ENCODE data around the gene TECPR2. TPM values are rescaled to one million over a fixed set of nuclear protein-coding genes. Genes with fewer than 3 reads are reported as not detected.

Gene TECPR2
- total RNA-seq, 1 donor from 2014 or later = 6.4 TPM

DNA sequence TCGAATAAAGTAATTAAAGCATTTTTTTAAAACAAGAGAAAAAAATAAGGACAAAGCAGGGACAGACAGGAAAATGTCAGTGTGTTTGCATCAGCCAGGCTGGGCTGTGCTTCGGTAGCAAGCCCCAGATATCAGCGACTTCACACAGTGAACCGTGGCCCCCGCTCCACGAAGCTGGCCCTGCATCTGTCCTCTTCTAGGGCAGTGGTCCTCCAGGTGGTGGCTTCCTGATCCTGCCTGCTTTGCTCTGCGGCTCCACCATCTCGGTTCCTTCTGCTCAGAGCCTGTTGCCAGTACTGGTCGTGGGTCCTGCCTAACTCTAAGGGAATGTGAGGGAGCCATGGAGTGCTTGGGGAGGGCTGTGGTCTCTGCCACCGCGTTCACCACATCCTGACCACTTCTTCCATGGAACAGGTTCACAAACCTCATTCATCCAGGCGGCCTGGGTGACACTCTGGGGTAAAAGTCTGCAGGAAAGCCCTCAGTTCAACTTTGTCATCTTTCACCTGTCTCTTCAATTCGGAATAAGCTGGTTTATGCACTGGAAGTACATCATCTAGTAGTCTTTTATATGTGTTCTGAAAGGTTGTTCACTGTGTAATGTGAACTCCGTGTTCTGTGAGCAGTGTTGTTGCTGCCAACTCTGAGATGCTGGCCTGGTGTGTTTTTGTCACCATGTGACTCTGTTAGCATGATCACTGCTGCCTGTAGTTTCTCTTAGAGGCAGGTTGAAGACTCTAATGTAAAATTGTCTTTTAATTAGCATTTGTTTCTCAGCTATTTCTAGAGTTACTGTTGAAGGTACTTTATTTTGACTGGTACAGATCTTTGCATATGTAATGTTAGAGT lies 99.0 kb downstream of the TECPR2 start:
- Mint-ChIP-seq H3K4me1 (peaks cover 7% of the 10 kb centered on the region), H3K4me3 (no peak overlapping the region), H3K27me3 (no peaks in the 10 kb centered on the region), H3K36me3 (ENCODE audit: low read depth) (peaks cover 9% of the 10 kb centered on the region), H3K27ac (no peak overlapping the region), H3K9me3 (no peaks in the 10 kb centered on the region)
- no peak for DNase-seq
- intact Hi-C loops (cut with micrococcal nuclease) = no loop called here

DNA sequence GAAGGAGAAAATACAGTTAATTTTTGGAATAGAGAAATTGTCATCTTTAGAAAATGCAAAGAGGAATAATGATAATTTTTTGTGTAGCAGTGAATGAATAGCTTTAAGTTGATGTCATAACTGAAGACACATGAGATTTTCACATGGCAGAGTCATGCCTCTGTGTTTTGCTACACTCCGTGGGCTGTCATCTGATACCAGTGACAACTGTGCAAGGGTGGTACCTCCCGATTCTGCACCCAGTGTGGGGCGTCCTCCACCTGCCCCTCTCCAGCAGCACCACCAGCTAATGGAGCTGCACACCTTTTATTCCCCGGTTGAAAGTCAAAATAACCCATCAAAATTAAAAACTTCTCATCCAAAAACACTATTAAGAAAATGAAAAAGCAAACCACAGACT lies 99.7 kb downstream of the TECPR2 start:
- peaks cover 7% of the 10 kb centered on the region for H3K4me1 Mint-ChIP-seq
- H3K4me3 Mint-ChIP-seq = no peak overlapping the region
- H3K36me3 Mint-ChIP-seq (ENCODE audit: low read depth) = peaks cover 10% of the 10 kb centered on the region
- no peak overlapping the region for H3K27ac Mint-ChIP-seq
- intact Hi-C loops (cut with micrococcal nuclease) = no loop called here
- no peaks in the 10 kb centered on the region for H3K27me3 Mint-ChIP-seq
- H3K9me3 Mint-ChIP-seq = no peaks in the 10 kb centered on the region
- no peak for DNase-seq

DNA sequence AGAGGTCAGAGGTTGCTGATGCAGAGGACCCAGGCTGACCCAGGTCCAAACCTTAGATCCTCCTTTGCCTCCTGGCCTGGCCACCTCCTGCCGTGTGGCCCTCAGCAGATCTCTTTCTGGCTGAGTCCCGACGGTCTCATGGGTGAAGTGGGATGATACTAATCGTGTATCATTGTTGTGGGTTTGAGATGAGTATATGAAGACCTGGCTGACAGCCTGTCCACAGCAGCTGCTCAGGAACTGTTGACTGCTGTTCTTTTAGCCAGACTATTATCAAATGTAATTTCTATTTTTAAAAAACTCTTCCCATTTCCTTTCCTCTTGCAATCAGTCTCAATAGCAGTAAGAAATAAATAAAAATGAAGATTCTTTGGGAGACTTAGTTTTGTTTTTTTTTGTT lies 101.3 kb downstream of the TECPR2 start:
- peaks cover 15% of the 10 kb centered on the region for H3K36me3 Mint-ChIP-seq (ENCODE audit: low read depth)
- H3K27ac Mint-ChIP-seq = no peak overlapping the region
- intact Hi-C loops (cut with micrococcal nuclease) = no loop called here
- peaks cover under 1% of the 10 kb centered on the region for H3K9me3 Mint-ChIP-seq
- DNase-seq = no peak
- H3K4me1 Mint-ChIP-seq = peaks cover 7% of the 10 kb centered on the region
- H3K4me3 Mint-ChIP-seq = no peak overlapping the region
- no peaks in the 10 kb centered on the region for H3K27me3 Mint-ChIP-seq

DNA sequence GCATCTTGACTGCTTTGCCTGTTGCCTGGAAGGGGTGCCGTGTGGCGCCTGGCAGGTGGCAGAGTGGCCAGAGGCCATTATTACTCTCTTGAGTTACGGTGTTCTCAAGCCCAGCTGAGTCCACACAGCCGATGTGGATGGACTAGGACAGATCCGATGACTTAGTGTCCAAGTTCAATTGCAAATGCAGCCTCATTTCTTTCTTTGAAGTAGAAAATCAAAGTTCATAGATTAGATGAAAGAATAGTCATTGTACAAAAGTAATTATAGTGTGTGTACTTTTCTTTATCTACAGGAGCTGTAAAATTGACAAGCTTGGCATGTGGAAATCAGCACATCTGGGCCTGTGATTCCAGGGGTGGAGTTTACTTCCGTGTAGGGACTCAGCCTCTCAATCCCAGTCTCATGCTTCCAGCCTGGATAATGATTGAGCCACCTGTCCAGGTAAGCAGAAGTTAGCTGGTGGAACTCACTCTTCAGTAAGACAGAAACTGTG lies 102.2 kb downstream of the TECPR2 start:
- H3K4me1 Mint-ChIP-seq = peaks cover 7% of the 10 kb centered on the region
- no peak for DNase-seq
- H3K4me3 Mint-ChIP-seq = no peak overlapping the region
- no peaks in the 10 kb centered on the region for H3K27me3 Mint-ChIP-seq
- H3K27ac Mint-ChIP-seq = no peak overlapping the region
- H3K9me3 Mint-ChIP-seq = peaks cover 8% of the 10 kb centered on the region
- intact Hi-C loops (cut with micrococcal nuclease) = no loop called here
- peaks cover 22% of the 10 kb centered on the region for H3K36me3 Mint-ChIP-seq (ENCODE audit: low read depth)

DNA sequence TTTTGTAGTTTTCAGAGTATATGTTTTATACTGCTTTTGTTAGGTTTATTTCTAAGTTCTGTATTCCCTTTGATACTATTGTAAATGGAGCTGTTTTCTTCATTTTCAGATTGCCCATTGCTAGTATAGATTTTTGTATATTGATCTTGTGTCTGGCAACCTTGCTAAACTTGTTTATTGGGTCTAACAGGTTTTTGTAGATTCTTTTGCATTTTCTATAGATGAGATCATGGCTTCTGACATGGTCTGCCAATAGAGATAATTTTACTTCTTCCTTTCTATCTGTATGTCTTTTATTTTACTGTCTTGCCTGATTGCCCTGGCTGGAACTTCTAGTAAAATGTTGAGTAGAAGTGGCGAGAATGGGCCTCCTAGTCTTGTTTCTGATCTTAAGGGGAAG lies 106.5 kb downstream of the TECPR2 start:
- peaks cover 12% of the 10 kb centered on the region for H3K4me1 Mint-ChIP-seq
- H3K36me3 Mint-ChIP-seq (ENCODE audit: low read depth) = peaks cover 25% of the 10 kb centered on the region
- intact Hi-C loops (cut with micrococcal nuclease) = no loop called here
- no peak for DNase-seq
- H3K9me3 Mint-ChIP-seq = peaks cover 10% of the 10 kb centered on the region
- H3K4me3 Mint-ChIP-seq = no peak overlapping the region
- no peaks in the 10 kb centered on the region for H3K27me3 Mint-ChIP-seq
- H3K27ac Mint-ChIP-seq = no peak overlapping the region

DNA sequence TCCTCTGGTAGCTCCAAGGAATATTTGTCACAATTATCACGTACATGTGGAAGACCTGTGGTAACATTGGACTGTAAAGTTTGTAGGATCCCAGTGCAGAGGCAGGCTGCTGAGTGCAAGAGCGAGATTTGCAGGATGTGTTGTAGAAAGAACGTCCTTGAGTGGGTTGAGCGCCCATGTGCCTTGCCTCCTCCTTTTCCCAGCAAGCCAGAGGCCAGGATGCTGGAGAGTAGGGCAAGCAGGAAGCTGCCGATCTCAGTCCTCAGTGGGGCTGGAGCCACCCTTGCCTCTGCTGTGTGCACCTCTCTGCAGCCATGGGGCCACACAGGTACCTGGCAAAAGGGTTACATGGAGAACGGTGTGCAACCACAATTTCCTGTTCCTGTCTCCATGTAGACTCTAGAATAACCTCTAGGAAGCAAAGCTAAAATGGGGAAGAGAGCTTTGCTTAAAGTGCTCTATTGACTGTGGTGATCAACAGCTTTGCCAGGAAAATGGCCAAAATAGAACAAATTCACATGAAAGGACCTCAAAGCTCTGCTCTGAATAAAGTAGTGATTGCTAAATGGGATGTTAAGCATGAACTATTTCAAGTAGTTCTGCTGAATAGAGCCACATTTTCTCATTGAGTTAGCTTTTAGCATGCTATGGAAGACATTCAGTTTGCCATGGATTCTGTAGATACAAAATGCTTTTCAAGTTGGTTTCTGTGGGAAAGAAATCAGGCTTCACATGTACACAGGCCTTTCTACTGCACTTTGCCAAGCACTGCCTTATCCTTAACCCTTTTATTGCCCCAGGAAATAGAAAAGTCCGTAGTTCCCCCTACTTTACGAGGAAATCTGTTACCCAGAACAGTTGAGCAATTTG lies 109.4 kb downstream of the TECPR2 start:
- intact Hi-C loops (cut with micrococcal nuclease) = no loop called here
- Mint-ChIP-seq H3K4me3 (no peak overlapping the region), H3K9me3 (peaks cover 10% of the 10 kb centered on the region), H3K27me3 (no peaks in the 10 kb centered on the region), H3K27ac (no peak overlapping the region), H3K36me3 (ENCODE audit: low read depth) (peaks cover 15% of the 10 kb centered on the region), H3K4me1 (peaks cover 12% of the 10 kb centered on the region)
- DNase-seq = no peak

DNA sequence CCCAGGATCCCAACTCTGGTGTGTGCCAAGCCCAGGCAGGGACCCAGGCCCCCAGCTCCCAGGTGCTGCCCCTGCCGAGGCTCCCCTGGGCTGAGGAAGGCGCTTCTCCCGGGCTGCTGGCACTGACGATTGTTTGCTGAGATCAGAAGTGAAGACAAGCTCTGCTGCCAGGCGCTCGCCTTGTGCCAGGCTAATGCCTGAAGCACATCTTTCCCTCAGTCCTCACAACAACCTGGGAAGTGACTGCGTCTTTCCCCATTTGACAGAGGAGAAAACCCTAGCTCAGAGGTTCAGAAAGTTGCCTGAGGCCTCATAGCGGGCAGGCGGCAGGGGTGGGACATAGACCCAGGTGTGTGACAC lies 110.0 kb downstream of the TECPR2 start:
- H3K9me3 Mint-ChIP-seq = peaks cover 10% of the 10 kb centered on the region
- H3K4me1 Mint-ChIP-seq = peaks cover 12% of the 10 kb centered on the region
- intact Hi-C loops (cut with micrococcal nuclease) = no loop called here
- peaks cover 13% of the 10 kb centered on the region for H3K36me3 Mint-ChIP-seq (ENCODE audit: low read depth)
- DNase-seq = no peak
- no peak overlapping the region for H3K27ac Mint-ChIP-seq
- H3K4me3 Mint-ChIP-seq = no peak overlapping the region
- no peaks in the 10 kb centered on the region for H3K27me3 Mint-ChIP-seq

DNA sequence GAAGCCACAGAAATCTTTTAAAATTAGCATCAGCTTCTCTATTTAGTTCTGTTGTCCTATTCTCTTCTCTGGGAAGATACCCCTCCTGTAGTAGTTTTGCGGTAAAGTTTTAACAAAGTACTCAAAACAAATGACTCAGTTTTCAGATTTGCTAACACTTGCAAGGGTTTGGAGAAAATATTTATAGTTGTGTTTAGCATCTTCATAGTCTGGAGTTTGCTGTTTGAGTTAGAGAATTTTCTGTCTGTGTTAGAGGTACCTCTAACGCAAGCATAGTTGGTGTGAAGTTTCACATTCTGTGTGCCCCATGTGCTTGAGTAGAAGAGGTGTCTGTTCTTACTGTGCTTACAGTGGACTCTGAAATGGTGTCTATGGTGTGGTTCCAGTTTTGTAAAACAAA lies 110.8 kb downstream of the TECPR2 start:
- Mint-ChIP-seq H3K27me3 (no peaks in the 10 kb centered on the region), H3K4me3 (no peak overlapping the region), H3K9me3 (peaks cover 10% of the 10 kb centered on the region), H3K4me1 (peaks cover 12% of the 10 kb centered on the region), H3K27ac (no peak overlapping the region), H3K36me3 (ENCODE audit: low read depth) (peaks cover 12% of the 10 kb centered on the region)
- intact Hi-C loops (cut with micrococcal nuclease) = no loop called here
- DNase-seq = no peak

DNA sequence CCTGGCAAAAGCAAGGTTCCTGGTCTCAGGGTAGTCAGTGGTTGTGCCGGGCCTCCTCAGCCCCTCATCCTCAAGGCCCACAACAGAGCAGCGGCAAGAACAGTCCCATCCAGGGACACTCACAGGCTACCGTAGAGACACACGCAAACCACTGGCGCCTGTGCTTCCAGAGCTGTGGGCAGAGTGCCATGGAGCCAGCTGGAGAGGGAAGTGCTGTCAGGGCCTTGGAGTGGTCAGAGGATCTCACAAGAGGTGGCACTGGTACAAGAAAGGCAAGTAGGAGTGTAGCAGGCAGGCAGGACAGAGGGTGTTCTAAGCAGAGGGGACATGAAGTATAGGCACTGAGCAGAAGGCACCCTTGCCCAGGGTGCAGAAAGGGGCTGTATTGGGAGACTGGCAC lies 112.2 kb downstream of the TECPR2 start:
- no peak overlapping the region for H3K4me3 Mint-ChIP-seq
- intact Hi-C loops (cut with micrococcal nuclease) = no loop called here
- peaks cover 8% of the 10 kb centered on the region for H3K36me3 Mint-ChIP-seq (ENCODE audit: low read depth)
- no peak for DNase-seq
- H3K9me3 Mint-ChIP-seq = peaks cover 7% of the 10 kb centered on the region
- peaks cover 20% of the 10 kb centered on the region for H3K4me1 Mint-ChIP-seq
- H3K27me3 Mint-ChIP-seq = no peaks in the 10 kb centered on the region
- no peak overlapping the region for H3K27ac Mint-ChIP-seq

DNA sequence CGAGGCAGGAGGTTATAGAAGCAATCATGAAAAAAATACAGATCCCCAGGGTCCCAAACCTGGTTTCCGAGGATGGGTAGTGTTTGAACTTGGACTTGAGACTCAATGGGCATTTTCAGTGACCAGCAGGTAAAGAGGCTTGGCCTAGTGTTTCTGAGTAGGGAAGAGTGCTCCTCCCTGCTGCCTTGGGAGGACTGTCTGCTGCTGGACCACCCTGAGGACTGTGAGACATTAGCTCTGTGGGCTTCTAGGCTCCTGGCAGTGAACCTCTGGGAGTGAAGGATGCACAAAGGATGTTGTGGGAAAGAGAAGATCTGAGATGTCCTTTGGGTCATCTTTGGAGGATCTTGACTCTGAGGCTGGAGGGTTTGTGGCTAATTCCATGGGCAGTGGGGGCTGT lies 116.4 kb downstream of the TECPR2 start:
- peaks cover 10% of the 10 kb centered on the region for H3K36me3 Mint-ChIP-seq (ENCODE audit: low read depth)
- peaks cover 8% of the 10 kb centered on the region for H3K4me1 Mint-ChIP-seq
- no peaks in the 10 kb centered on the region for H3K27me3 Mint-ChIP-seq
- no peak overlapping the region for H3K4me3 Mint-ChIP-seq
- peaks cover 7% of the 10 kb centered on the region for H3K9me3 Mint-ChIP-seq
- intact Hi-C loops (cut with micrococcal nuclease) = no loop called here
- H3K27ac Mint-ChIP-seq = no peak overlapping the region
- no peak for DNase-seq

DNA sequence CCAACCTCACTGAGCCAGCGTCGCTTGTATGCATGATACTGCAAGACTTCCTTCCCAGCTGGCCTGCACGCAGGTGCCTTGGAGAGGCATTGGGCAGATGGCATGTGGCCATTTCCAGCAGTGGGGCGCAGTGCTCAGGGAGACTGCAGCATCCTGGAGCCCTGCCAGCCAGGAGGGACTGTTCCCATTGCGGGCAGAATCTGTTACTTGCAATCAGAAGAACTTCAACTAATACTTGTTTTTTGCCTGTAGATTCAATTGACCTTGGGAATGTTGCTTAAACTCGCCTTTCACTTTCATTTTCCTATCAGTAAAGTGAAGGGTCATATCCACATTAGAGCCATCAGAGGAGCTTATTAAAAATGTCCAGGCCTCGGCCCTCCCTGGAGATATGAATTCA lies 117.0 kb downstream of the TECPR2 start:
- Mint-ChIP-seq H3K9me3 (peaks cover 8% of the 10 kb centered on the region), H3K27me3 (no peaks in the 10 kb centered on the region), H3K36me3 (ENCODE audit: low read depth) (peaks cover 10% of the 10 kb centered on the region), H3K4me1 (peaks cover 8% of the 10 kb centered on the region), H3K27ac (no peak overlapping the region), H3K4me3 (peak overlapping the region; percentile 15)
- intact Hi-C loops (cut with micrococcal nuclease) = no loop called here
- DNase-seq = no peak

DNA sequence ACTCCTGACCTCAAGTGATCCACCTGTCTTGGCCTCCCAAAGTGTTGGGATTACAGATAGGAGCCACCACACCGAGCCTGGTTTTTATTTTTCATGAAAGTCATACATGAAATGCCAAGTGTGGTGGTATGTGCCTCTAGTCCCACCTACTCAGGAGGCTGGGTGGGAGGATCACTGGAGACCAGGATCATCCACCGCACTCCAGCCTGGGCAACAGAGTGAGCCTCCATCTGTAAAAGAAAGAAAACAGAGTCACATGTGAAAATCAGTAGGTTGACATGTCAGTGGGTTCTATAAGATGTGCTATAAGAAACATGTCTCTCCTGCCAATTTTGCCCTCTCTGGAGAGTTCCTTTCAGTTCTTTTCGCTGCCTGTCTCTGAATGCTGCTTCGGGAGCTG lies 118.6 kb downstream of the TECPR2 start:
- Mint-ChIP-seq H3K9me3 (peaks cover 8% of the 10 kb centered on the region), H3K27me3 (no peaks in the 10 kb centered on the region), H3K4me1 (peaks cover 8% of the 10 kb centered on the region), H3K27ac (no peak overlapping the region), H3K4me3 (no peak overlapping the region), H3K36me3 (ENCODE audit: low read depth) (peaks cover 10% of the 10 kb centered on the region)
- intact Hi-C loops (cut with micrococcal nuclease) = no loop called here
- DNase-seq = no peak

DNA sequence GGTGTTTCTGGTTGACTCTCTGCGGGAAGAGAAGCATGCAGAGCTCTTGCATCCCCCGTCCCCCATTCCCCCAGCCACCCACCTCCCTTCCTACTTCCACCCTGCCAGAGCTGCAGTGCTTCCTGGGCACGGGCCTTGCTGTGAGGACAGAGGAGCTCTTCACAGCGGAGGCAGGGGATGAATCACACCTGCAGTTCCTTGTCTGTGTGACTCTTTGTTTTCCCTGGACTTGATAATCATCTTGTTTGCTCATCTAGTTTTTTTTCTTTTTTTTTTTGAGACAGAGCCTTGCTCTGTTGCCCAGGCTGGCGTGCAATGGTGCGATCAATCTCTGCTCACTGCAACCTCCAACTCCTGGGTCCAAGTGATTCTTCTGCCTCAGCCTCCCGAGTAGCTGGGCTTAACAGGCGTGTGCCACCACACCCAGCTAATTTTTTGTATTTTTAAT lies 119.1 kb downstream of the TECPR2 start:
- Mint-ChIP-seq H3K4me3 (no peak overlapping the region), H3K4me1 (peaks cover 8% of the 10 kb centered on the region)

DNA sequence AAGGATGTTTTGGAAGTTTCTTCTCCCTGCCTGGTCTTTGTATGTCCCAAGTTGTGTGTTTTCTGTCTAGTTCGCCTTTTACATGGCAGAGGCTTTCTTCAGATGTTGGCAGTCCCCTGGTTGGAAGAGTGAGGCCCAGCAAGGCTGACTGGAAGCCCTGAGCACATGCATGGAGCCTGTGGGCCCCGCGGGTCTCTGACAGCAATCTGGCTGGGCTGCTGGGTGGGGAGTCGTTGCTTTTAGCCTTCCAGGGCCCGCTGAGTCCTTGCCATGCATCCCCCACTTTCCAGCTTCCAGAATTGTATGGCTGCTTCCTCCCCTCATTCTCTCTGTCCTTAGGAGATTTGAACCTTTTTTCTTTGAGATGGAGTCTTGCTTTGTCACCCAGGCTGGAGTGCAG lies 121.6 kb downstream of the TECPR2 start:
- Mint-ChIP-seq H3K4me3 (no peak overlapping the region), H3K27ac (no peak overlapping the region), H3K27me3 (no peaks in the 10 kb centered on the region), H3K9me3 (peaks cover 8% of the 10 kb centered on the region), H3K36me3 (ENCODE audit: low read depth) (peaks cover 7% of the 10 kb centered on the region), H3K4me1 (peaks cover 5% of the 10 kb centered on the region)
- DNase-seq = no peak
- intact Hi-C loops (cut with micrococcal nuclease) = no loop called here

More for the DNA sequence above, 119.1 kb downstream of the TECPR2 start:
- intact Hi-C loops (cut with micrococcal nuclease) = no loop called here
- DNase-seq = no peak
- no peaks in the 10 kb centered on the region for H3K27me3 Mint-ChIP-seq
- H3K9me3 Mint-ChIP-seq = peaks cover 8% of the 10 kb centered on the region
- peaks cover 10% of the 10 kb centered on the region for H3K36me3 Mint-ChIP-seq (ENCODE audit: low read depth)
- no peak overlapping the region for H3K27ac Mint-ChIP-seq

Measured in activated CD4-positive, alpha-beta T cell treated with anti-CD3 and anti-CD28 coated beads, Interleukin-2, amount 10 ng/mL, durations not matched to agents 24 days and 14 days (primary cell).